HG02763 (cell line): ENCODE data around the gene SMCHD1.
"Not testable (repeated sequence)": the region's sequence is repeated elsewhere in the genome, so short reads cannot be mapped to it uniquely, and the experiment has no call there.

Experiments
- ATAC-seq: cut with Tn5 transposase; IDR thresholded peaks from one replicate; pipeline ENCODE4 v1.9.1; 2021; ENCODE audit warnings: mild to moderate bottlenecking, moderate library complexity; ENCODE audit not compliant: unreplicated experiment

The SMCHD1 gene

GRCh38 chr18:2656981-2657512 lies 1.5 kb downstream of the SMCHD1 start:
- no peak for ATAC-seq

- no peak for ATAC-seq
These were observed 2.4 kb downstream of the SMCHD1 start for GRCh38 chr18:2657788-2658458.

DNA sequence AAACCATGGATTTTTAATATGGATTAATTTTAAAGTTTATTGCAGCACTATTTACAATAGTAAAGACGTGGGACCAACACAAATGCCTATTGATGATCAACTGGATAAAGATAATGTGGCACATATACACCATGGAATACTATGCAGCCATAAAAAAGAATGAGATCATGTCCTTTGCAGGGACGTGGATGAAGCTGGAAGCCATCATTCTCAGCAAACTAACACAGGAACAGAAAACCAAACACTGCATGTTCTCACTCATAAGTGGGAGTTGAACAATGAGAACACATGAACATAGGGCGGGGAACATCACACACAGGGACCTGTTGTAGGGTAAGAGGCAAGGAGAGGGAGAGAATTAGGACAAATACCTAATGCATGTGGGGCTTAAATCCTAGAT lies 5.3 kb downstream of the SMCHD1 start:
- ATAC-seq, result not testable (repeated sequence)

DNA sequence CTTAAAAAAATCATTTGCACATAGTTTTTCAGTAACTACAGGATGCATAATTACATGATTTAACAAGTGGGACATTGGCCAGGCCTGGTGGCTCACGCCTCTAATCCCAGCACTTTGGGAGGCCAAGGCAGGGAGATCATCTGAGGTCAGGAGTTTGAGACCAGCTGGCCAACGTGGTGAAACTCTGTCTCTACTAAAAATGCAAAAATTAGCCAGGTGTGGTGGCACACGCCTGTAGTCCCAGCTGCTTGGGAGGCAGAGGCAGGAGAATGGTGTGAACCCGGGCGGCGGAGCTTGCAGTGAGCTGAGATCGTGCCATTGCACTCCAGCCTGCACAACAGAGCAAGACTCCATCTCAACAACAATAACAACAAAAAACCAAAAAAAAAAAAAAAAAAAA lies 6.8 kb downstream of the SMCHD1 start:
- ATAC-seq, result not testable (repeated sequence)

DNA sequence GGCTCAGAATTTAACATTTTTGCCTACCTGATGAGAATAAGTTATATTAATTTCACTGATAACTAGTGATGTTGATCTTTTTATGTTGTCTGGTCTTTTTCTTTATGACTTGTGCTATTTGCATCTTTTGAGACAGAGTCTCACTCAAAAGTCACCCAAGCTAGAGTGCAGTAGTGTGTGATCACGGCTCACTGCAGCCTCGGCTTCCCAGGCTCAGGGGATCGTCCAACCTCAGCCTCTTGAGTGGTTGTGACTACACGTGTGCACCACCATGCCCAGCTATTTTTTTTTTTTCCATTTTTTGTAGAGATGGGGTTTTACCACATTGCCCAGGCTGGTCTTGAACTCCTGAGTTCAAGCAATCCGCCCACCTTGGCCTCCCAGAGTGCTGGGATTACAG lies 7.5 kb downstream of the SMCHD1 start:
- no peak for ATAC-seq

- no peak for ATAC-seq
These were observed 16.9 kb downstream of the SMCHD1 start for GRCh38 chr18:2672410-2672809.

DNA sequence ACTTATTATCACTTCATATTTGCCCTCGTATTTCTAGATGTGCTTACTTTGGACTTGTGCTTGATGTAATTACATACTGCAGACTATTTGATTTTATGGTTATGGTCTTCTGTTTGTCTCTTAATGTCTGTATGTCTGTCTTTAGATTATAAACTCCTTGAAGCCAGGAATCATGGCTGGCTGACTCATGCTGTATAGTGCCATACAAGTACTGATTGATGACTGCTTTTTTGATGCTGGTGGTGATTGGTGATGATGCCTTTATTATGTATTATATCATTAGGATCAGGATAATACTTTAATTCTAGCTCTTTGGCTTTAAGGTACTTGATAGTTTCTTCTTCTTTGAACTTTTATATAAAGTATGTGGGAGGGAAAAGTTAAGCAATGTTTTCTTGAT lies 17.3 kb downstream of the SMCHD1 start:
- no peak for ATAC-seq

GRCh38 chr18:2678933-2679332 lies 23.4 kb downstream of the SMCHD1 start:
- ATAC-seq, result not testable (repeated sequence)

- ATAC-seq, result no peak
These were observed 24.8 kb downstream of the SMCHD1 start for GRCh38 chr18:2680216-2680792.

- ATAC-seq, result no peak
These were observed 26.6 kb downstream of the SMCHD1 start for GRCh38 chr18:2681993-2682603.

- no peak for ATAC-seq
These were observed 27.5 kb downstream of the SMCHD1 start for GRCh38 chr18:2683055-2683454.

DNA sequence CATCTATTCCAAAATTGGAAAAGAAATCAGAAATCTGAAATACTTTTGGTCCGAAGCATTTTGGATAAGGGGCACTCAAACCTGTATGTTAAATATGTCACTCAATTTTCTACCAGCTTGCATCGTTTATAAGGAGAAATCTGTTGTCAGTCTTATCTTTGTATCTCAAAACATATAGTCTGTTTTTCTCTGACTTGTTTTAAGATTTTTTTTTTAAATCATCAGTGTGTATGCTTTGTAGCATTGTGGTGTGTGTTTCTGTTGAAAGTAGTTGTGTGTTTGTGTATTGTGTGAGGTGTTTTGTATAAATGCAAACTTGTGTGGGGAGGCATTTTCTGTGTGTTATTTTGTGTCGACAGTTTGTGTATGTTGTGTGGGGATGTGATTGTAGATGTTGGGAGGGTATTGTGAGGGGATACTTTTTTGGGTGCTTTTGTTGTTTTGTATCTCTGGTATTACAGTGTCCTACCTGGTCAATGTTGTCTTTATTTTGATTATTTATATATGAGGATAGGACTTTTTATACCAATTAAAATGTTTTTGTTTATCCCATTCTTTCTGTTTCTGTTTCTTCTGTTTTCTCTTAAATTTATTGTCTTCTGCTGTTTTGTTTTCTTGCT lies 30.9 kb downstream of the SMCHD1 start:
- ATAC-seq, result no peak

- ATAC-seq, result peak; percentile 61
These were observed 32.0 kb downstream of the SMCHD1 start for GRCh38 chr18:2687390-2688001.

GRCh38 chr18:2692508-2692907 lies 37.0 kb downstream of the SMCHD1 start:
- ATAC-seq, result no peak

GRCh38 chr18:2697184-2697583 lies 41.7 kb downstream of the SMCHD1 start:
- ATAC-seq, result no peak

DNA sequence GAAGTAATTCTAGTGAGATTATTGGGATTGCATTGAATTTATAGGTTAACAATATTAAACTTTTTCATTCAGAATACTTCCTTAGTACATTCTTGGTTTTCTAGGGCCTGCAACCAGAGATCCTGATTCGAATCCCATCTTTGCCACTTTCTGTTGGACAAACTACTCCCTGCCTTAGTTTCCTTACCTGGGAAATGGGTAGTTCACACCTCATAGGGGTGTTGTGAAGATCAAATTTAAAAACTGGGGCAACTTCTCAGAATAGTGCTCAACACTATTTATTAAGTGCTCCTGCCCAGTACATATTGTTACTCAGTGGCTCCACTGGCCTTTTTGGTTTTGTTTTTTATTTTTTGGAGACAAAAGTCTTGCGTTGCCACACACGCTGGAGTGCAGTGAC lies 43.5 kb downstream of the SMCHD1 start:
- ATAC-seq, result no peak

GRCh38 chr18:2704541-2704940 lies 49.0 kb downstream of the SMCHD1 start:
- no peak for ATAC-seq

DNA sequence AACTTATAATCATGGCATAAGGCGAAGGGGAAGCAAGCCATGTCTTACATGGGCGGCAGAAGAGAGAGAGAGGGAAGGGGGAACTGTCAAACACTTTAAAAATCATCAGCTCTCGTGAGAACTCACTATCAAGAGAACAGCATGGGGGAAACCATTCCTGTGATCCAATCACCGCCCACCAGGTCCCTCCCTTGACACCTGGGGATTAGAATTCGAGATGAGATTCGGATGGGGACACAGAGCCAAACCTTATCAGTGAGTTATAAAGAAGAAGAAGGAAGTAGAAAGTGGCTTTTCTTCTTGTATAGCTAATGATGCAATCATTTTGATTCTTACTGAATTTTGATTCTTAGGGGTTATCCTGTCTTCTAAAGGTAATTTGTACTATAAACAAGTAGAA lies 51.4 kb downstream of the SMCHD1 start:
- ATAC-seq, result no peak

DNA sequence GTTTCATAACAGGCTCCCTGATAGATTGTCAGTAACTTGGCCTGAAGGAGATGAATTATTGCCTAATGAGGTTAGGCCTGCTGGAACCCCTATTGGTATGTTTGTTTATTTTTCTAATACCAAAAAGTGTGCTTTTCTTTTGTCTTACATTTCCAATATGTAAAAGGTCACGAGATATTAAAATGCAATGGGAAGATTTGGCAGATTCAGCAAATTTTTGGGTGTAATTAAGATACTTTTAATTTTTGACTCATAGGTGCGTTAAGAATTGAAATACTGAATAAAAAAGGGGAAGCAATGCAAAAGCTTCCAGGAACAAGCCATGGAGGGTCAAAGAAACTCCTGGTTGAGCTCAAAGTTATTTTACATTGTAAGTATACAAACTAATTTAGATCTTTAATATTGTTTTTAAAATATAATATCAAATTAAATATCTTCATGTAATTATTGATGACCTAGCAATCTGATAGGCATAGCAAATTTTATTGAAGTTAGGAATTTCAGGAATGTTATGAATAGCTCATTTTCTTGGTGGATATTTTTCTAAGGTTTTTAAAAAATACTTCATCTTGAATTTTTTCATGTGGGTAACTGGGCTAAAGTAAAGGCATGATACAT lies 52.1 kb downstream of the SMCHD1 start:
- ATAC-seq, result no peak

DNA sequence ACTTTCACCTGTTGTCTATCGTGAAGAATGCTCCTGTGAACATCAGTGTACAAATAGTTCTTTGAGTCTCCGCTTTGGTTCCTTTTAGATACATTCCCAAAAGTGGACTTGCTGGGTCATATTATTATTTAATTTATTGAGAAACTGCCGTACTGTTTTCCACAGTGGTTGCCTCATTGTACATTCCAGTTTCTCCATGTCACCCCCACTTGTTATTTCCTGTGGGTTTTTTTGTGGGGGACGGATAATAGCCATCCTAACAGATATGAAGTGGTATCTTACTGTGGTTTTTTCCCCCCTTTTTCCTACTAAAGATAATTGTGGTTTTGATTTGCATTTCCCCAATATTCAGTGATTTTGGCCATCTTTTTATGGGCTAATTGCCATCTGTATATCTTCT lies 53.8 kb downstream of the SMCHD1 start:
- no peak for ATAC-seq

DNA sequence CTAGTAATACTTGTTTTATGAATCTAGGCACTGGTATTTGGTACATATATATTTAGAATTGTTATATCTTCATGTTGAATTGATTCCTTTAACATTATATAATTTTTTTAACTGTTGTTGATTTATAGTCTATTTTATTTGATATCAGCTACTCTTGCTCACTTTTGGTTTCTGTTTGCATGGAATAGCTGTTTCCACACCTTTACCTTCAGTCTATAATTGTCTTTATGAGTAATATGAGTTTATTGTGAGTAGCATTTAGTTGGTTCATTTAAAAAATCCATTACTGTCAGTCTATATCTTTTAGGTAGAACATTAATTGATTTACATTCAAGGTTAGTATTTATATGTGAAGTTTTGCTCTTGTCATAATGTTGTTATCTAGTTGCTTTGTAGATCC lies 58.6 kb downstream of the SMCHD1 start:
- no peak for ATAC-seq
